CD4-positive, alpha-beta T cell (primary cell): ENCODE data around the gene CTXN1. TPM values are rescaled to one million over a fixed set of nuclear protein-coding genes. Genes with fewer than 3 reads are reported as not detected.
A peak's percentile ranks its signal among the peaks of the same experiment; 100 is the strongest.

Experiments used
- ATAC-seq: fragments of 200-7000 bp; cut with Tn5 transposase; one replicate; pipeline ENCODE4 v1.10.0; 2022; ENCODE audit warnings: mild to moderate bottlenecking; ENCODE audit not compliant: poor library complexity
- CTCF ChIA-PET: fragments of 350-600 bp; sonication (Branson Sonifier 250); formaldehyde crosslinking; loops from one replicate; lab custom pipeline; 2021; ENCODE audit warnings: antibody characterized with exemption, inconsistent platforms; lab: Charles Lee
- POLR2A ChIA-PET: fragments of 350-600 bp; sonication (Branson Sonifier 250); formaldehyde crosslinking; loops from one replicate; lab custom pipeline; 2021; ENCODE audit warnings: antibody characterized with exemption, inconsistent platforms; lab: Charles Lee
- DNase-seq, 14 experiments: peaks; one replicate each; pipeline ENCODE4 v3.0.0-alpha.2; 2013 to 2020; ENCODE audit warnings: mixed read lengths in 2 of 14
- H3K27ac ChIP-seq, 2 donors: one replicate each; pipeline versions ENCODE4 v1.5.1 to v1.7.0; 2013; ENCODE audit warnings: low read length in 2 of 2, low read depth in 1 of 2, mild to moderate bottlenecking in 1 of 2
- H3K27me3 ChIP-seq, 2 experiments: 1 replicate in 1 of 2; 2 replicates in 1 of 2; pipeline versions ENCODE4 v1.6.1 to v1.7.0; 2013; ENCODE audit warnings: low read length in 2 of 2, control low read depth in 1 of 2, mild to moderate bottlenecking in 1 of 2, moderate library complexity in 1 of 2; ENCODE audit not compliant: insufficient read depth in 2 of 2, control insufficient read depth in 1 of 2
- H3K36me3 ChIP-seq: one replicate; pipeline ENCODE4 v1.6.1; 2013; ENCODE audit warnings: low read length, control low read depth; ENCODE audit not compliant: insufficient read depth
- H3K4me1 ChIP-seq: one replicate; pipeline ENCODE4 v1.6.1; 2013; ENCODE audit warnings: low read length, control low read depth; ENCODE audit not compliant: insufficient read depth
- H3K4me3 ChIP-seq: one replicate; pipeline ENCODE4 v1.5.1; 2013; ENCODE audit warnings: mild to moderate bottlenecking, low read length, moderate library complexity
- H3K9me3 ChIP-seq, 2 experiments: 1 replicate in 1 of 2; 2 replicates in 1 of 2; pipeline versions ENCODE4 v1.6.1 to v1.7.0; 2013; ENCODE audit warnings: low read length in 2 of 2, mild to moderate bottlenecking in 2 of 2, control low read depth in 1 of 2, moderate library complexity in 1 of 2; ENCODE audit not compliant: control insufficient read depth in 1 of 2, insufficient read depth in 1 of 2
- H3K27ac Mint-ChIP-seq: one replicate; pipeline ENCODE4 v1.8.0; 2020; ENCODE audit warnings: mixed read lengths
- H3K27me3 Mint-ChIP-seq: one replicate; pipeline ENCODE4 v1.8.0; 2021; ENCODE audit warnings: mixed read lengths
- H3K36me3 Mint-ChIP-seq: one replicate; pipeline ENCODE4 v1.8.0; 2021; ENCODE audit warnings: low read depth, mixed read lengths
- H3K4me1 Mint-ChIP-seq: one replicate; pipeline ENCODE4 v1.8.0; 2021; ENCODE audit warnings: low read depth, mixed read lengths
- H3K4me3 Mint-ChIP-seq: one replicate; pipeline ENCODE4 v1.8.0; 2020; ENCODE audit warnings: mild to moderate bottlenecking, mixed read lengths
- H3K9me3 Mint-ChIP-seq: one replicate; pipeline ENCODE4 v1.8.0; 2020; ENCODE audit warnings: mixed read lengths
- CTCF ChIP-seq: fragments of 200-600 bp; IDR thresholded peaks from one replicate; pipeline ENCODE4 v1.8.0; 2022; ENCODE audit warnings: antibody characterized with exemption, mild to moderate bottlenecking
- intact Hi-C, 2 experiments: fragments of 100-400 bp; cut with DNase I in 1 of 2; cut with micrococcal nuclease in 1 of 2; formaldehyde crosslinking; loops; one replicate each; pipeline versions ENCODE4 v1.15.1 to v1.9.0; 2023 to 2025; cut with DNase I, micrococcal nuclease
- polyA plus RNA-seq, 2 donors: library from polyadenylated mRNA; unstranded; fragments of 120-200 nt; gene quantifications; one replicate each; pipeline ENCODE4 v1.2.1, GENCODE V29; 2013
- total RNA-seq, 174 experiments: library from RNA in 2 of 174; stranded (reverse) in 2 of 174; gene quantifications; one replicate each; pipeline ENCODE4 v1.2.3 and lab custom pipeline; 2021 to 2026

CTXN1 gene
- total RNA-seq = not detected
- polyA plus RNA-seq (2013, experiment 1 of 2) = not detected
- polyA plus RNA-seq (2013, experiment 2 of 2) = 0.08 TPM
- total RNA-seq (lab: John Stamatoyannopoulos, UW) = 0 to 0.66 (median 0.05) reads per million in 172 experiments

- Histone ChIP-seq H3K9me3 (no peaks in the 10 kb centered on the region), H3K4me3 (peak within 1 kb of the TSS; percentile 5), H3K27ac (no peak within 1 kb of the TSS), H3K4me1 (peaks cover 39% of the 10 kb centered on the region), H3K27me3 (no peaks in the 10 kb centered on the region), H3K36me3 (peaks cover 32% of the 10 kb centered on the region)
- Mint-ChIP-seq H3K27ac (peak within 1 kb of the TSS; percentile 17), H3K4me1 (peaks cover 17% of the 10 kb centered on the region), H3K36me3 (peaks cover 34% of the 10 kb centered on the region), H3K4me3 (peak within 1 kb of the TSS; percentile 90), H3K9me3 (no peaks in the 10 kb centered on the region), H3K27me3 (no peaks in the 10 kb centered on the region)
- ChIA-PET POLR2A (no interaction called here), CTCF (interaction anchor here (1.6 kb wide), 1 partner anchor 8 kb away, joined by 4 read pairs; no protein-coding TSS in a partner anchor)
- no peak for TF ChIP-seq CTCF
- intact Hi-C loops = loop anchor here in 1 of 2 experiments (2.0 to 10.0 kb wide), 4 partner anchors 19 to 1561 kb away; partner anchors contain the start of genes CLPP, NDUFA7, RPS28 and STXBP2
- ATAC-seq = peak; percentile 61
- peak; percentile 62 to 87 (median 76) for DNase-seq
These were observed at the start of gene CTXN1 for GRCh38 chr19:7926021-7926726. Gene CTXN1 (minus strand): TSS chr19:7926135. CDS start chr19:7925538, 597 bp downstream.

GRCh38 chr19:7975037-7975436, 49.1 kb upstream of the CTXN1 start:
- no peak overlapping the region for H3K27ac Mint-ChIP-seq
- no peaks in the 10 kb centered on the region for H3K27me3 Mint-ChIP-seq
- Histone ChIP-seq H3K4me1 (no peaks in the 10 kb centered on the region), H3K9me3 (no peaks in the 10 kb centered on the region), H3K4me3 (no peak overlapping the region), H3K27ac (no peak overlapping the region), H3K36me3 (peaks cover 63% of the 10 kb centered on the region), H3K27me3 (no peaks in the 10 kb centered on the region)
- DNase-seq (no peak), ATAC-seq (no peak)
- TF ChIP-seq CTCF = no peak
- no peaks in the 10 kb centered on the region for H3K9me3 Mint-ChIP-seq
- CTCF ChIA-PET = no interaction called here
- peaks cover 36% of the 10 kb centered on the region for H3K36me3 Mint-ChIP-seq
- no peak overlapping the region for H3K4me3 Mint-ChIP-seq
- POLR2A ChIA-PET = no interaction called here
- intact Hi-C loops = loop anchor here in 1 of 2 experiments (10.0 kb wide), 1 partner anchor 280 kb away; no protein-coding TSS in a partner anchor
- no peaks in the 10 kb centered on the region for H3K4me1 Mint-ChIP-seq

GRCh38 chr19:7973883-7974282, 47.9 kb upstream of the CTXN1 start:
- CTCF ChIA-PET = no interaction called here
- Mint-ChIP-seq H3K27ac (no peak overlapping the region), H3K4me1 (no peaks in the 10 kb centered on the region), H3K36me3 (peaks cover 33% of the 10 kb centered on the region), H3K4me3 (no peak overlapping the region), H3K9me3 (no peaks in the 10 kb centered on the region), H3K27me3 (no peaks in the 10 kb centered on the region)
- Histone ChIP-seq H3K4me3 (no peak overlapping the region), H3K4me1 (no peaks in the 10 kb centered on the region), H3K9me3 (no peaks in the 10 kb centered on the region), H3K36me3 (peaks cover 63% of the 10 kb centered on the region), H3K27ac (no peak overlapping the region), H3K27me3 (no peaks in the 10 kb centered on the region)
- no peak for DNase-seq
- no peak for TF ChIP-seq CTCF
- intact Hi-C loops = loop anchor here in 1 of 2 experiments (10.0 kb wide), 1 partner anchor 281 kb away; no protein-coding TSS in a partner anchor
- POLR2A ChIA-PET = no interaction called here
- no peak for ATAC-seq
